Mesothelial cell of epicardium (in vitro differentiated cells): ENCODE data around the gene GPC6. TPM values are rescaled to one million over a fixed set of nuclear protein-coding genes. Genes with fewer than 3 reads are reported as not detected.

ENCODE experiments used
- DNase-seq, 2 experiments: peaks; one replicate each; pipeline ENCODE4 v3.0.0; 2021; ENCODE audit warnings: low spot score in 2 of 2; ENCODE audit not compliant: unreplicated experiment in 2 of 2
- H3K27ac Mint-ChIP-seq: 2 replicates; pipeline ENCODE4 v1.8.0; 2021; ENCODE audit warnings: mixed read lengths
- H3K27me3 Mint-ChIP-seq: 2 replicates; pipeline ENCODE4 v1.8.0; 2021; ENCODE audit warnings: low read depth, mixed read lengths
- H3K36me3 Mint-ChIP-seq: 2 replicates; pipeline ENCODE4 v1.8.0; 2021; ENCODE audit warnings: mixed read lengths
- H3K4me1 Mint-ChIP-seq: 2 replicates; pipeline ENCODE4 v1.8.0; 2021; ENCODE audit warnings: mixed read lengths
- H3K4me3 Mint-ChIP-seq: 2 replicates; pipeline ENCODE4 v1.8.0; 2021; ENCODE audit warnings: mild to moderate bottlenecking, moderate library complexity, mixed read lengths
- H3K9me3 Mint-ChIP-seq: 2 replicates; pipeline ENCODE4 v1.8.0; 2021; ENCODE audit warnings: mixed read lengths
- total RNA-seq: library from RNA; stranded (reverse); gene quantifications from 3 replicates; pipeline ENCODE4 v1.2.1, GENCODE V29; 2021
- TF ChIP-seq, protein P1 (sequence below): fragments of 200-600 bp; sonication (generic); IDR thresholded peaks from one replicate; pipeline ENCODE4 v1.5.0; 2021; ENCODE audit warnings: antibody characterized with exemption; ENCODE audit not compliant: unreplicated experiment

The GPC6 gene
- total RNA-seq, 1 donor from 2014 or later = 112 TPM

GRCh38 chr13:93522501-93522900 lies 295.9 kb downstream of the GPC6 start:
- DNase-seq = no peak
- Mint-ChIP-seq H3K9me3 (no peaks in the 10 kb centered on the region), H3K36me3 (no peaks in the 10 kb centered on the region), H3K27me3 (no peaks in the 10 kb centered on the region), H3K4me1 (peaks cover 13% of the 10 kb centered on the region), H3K4me3 (no peak overlapping the region), H3K27ac (no peak overlapping the region)
- TF ChIP-seq, protein P1, sequence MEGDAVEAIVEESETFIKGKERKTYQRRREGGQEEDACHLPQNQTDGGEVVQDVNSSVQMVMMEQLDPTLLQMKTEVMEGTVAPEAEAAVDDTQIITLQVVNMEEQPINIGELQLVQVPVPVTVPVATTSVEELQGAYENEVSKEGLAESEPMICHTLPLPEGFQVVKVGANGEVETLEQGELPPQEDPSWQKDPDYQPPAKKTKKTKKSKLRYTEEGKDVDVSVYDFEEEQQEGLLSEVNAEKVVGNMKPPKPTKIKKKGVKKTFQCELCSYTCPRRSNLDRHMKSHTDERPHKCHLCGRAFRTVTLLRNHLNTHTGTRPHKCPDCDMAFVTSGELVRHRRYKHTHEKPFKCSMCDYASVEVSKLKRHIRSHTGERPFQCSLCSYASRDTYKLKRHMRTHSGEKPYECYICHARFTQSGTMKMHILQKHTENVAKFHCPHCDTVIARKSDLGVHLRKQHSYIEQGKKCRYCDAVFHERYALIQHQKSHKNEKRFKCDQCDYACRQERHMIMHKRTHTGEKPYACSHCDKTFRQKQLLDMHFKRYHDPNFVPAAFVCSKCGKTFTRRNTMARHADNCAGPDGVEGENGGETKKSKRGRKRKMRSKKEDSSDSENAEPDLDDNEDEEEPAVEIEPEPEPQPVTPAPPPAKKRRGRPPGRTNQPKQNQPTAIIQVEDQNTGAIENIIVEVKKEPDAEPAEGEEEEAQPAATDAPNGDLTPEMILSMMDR = no peak

GRCh38 chr13:93525087-93525486 lies 298.5 kb downstream of the GPC6 start:
- TF ChIP-seq, protein P1 = no peak
- H3K36me3 Mint-ChIP-seq = no peaks in the 10 kb centered on the region
- no peaks in the 10 kb centered on the region for H3K9me3 Mint-ChIP-seq
- H3K27ac Mint-ChIP-seq = no peak overlapping the region
- H3K27me3 Mint-ChIP-seq = no peaks in the 10 kb centered on the region
- no peak overlapping the region for H3K4me3 Mint-ChIP-seq
- H3K4me1 Mint-ChIP-seq = peaks cover 14% of the 10 kb centered on the region
- no peak for DNase-seq

DNA sequence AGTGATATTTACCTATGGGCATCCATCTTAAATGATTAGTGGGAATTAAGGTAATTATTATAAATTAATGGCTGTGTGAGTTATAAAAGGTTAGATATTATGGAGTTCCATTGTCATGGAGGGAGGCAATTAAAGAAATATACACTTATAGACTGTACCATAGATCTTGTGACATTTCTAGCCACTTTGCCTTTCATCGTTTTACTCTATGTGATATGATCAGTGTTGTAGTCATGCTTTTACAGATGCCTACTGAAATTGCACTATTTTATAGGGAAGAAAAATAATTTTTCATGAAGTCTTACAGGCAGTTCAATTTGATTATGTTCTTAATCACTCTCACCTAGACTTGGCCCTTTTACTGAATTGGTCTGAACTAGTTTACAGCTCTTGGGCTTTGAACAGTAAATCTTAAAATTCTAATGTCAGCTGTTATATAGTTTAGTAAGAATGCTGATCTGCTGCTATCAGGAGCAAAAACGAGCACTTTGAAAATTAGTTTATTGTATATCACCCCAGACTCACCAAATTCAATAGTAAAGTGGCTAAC lies 301.2 kb downstream of the GPC6 start:
- TF ChIP-seq, protein P1 = no peak
- Mint-ChIP-seq H3K4me3 (no peak overlapping the region), H3K27ac (no peak overlapping the region), H3K27me3 (no peaks in the 10 kb centered on the region), H3K36me3 (no peaks in the 10 kb centered on the region), H3K9me3 (no peaks in the 10 kb centered on the region), H3K4me1 (peaks cover 8% of the 10 kb centered on the region)
- no peak for DNase-seq

- DNase-seq = no peak
- no peak overlapping the region for H3K4me3 Mint-ChIP-seq
- H3K36me3 Mint-ChIP-seq = no peaks in the 10 kb centered on the region
- H3K27me3 Mint-ChIP-seq = no peaks in the 10 kb centered on the region
- H3K4me1 Mint-ChIP-seq = peaks cover 8% of the 10 kb centered on the region
- H3K27ac Mint-ChIP-seq = no peak overlapping the region
- H3K9me3 Mint-ChIP-seq = no peaks in the 10 kb centered on the region
- TF ChIP-seq, protein P1 = no peak
Observed at GRCh38 chr13:93529961-93530360, 303.4 kb downstream of the GPC6 start.

- no peak for DNase-seq
- H3K36me3 Mint-ChIP-seq = no peaks in the 10 kb centered on the region
- no peak overlapping the region for H3K4me3 Mint-ChIP-seq
- no peaks in the 10 kb centered on the region for H3K27me3 Mint-ChIP-seq
- no peak overlapping the region for H3K27ac Mint-ChIP-seq
- peaks cover 2% of the 10 kb centered on the region for H3K9me3 Mint-ChIP-seq
- TF ChIP-seq, protein P1 = no peak
- H3K4me1 Mint-ChIP-seq = no peaks in the 10 kb centered on the region
Observed at GRCh38 chr13:93534181-93534700, 307.6 kb downstream of the GPC6 start.

- H3K27ac Mint-ChIP-seq = no peak overlapping the region
- TF ChIP-seq, protein P1 = no peak
- no peaks in the 10 kb centered on the region for H3K4me1 Mint-ChIP-seq
- H3K4me3 Mint-ChIP-seq = no peak overlapping the region
- peaks cover 4% of the 10 kb centered on the region for H3K9me3 Mint-ChIP-seq
- H3K27me3 Mint-ChIP-seq = no peaks in the 10 kb centered on the region
- DNase-seq = no peak
- H3K36me3 Mint-ChIP-seq = no peaks in the 10 kb centered on the region
Observed at GRCh38 chr13:93535251-93535650, 308.6 kb downstream of the GPC6 start.
